Measurements from ENCODE around the gene FCN3. TPM values are rescaled to one million over a fixed set of nuclear protein-coding genes. Genes with fewer than 3 reads are reported as not detected.
"Not testable (repeated sequence)": the region's sequence is repeated elsewhere in the genome, so short reads cannot be mapped to it uniquely, and the experiment has no call there.

The FCN3 gene
- polyA plus RNA-seq, 1 donor, result 0.32 TPM

GRCh38 chr1:27399251-27400025 lies 24.8 kb upstream of the FCN3 start:
- DNase-seq (ENCODE audit: low read depth), result no peak

- no peak for DNase-seq (ENCODE audit: low read depth)
These were observed 24.0 kb upstream of the FCN3 start for GRCh38 chr1:27398405-27399149.

- DNase-seq (ENCODE audit: low read depth), result no peak
These were observed 23.1 kb upstream of the FCN3 start for GRCh38 chr1:27397749-27398148.

- no peak for DNase-seq (ENCODE audit: low read depth)
These were observed 22.5 kb upstream of the FCN3 start for GRCh38 chr1:27397110-27397509.

GRCh38 chr1:27395441-27396195 lies 21.0 kb upstream of the FCN3 start:
- no peak for DNase-seq (ENCODE audit: low read depth)

GRCh38 chr1:27394925-27395324 lies 20.3 kb upstream of the FCN3 start:
- DNase-seq (ENCODE audit: low read depth), result no peak

GRCh38 chr1:27394282-27394658 lies 19.6 kb upstream of the FCN3 start:
- DNase-seq (ENCODE audit: low read depth), result no peak

- DNase-seq (ENCODE audit: low read depth), result no peak
These were observed 19.1 kb upstream of the FCN3 start for GRCh38 chr1:27393641-27394281.

- no peak for DNase-seq (ENCODE audit: low read depth)
These were observed 18.4 kb upstream of the FCN3 start for GRCh38 chr1:27392778-27393635.

GRCh38 chr1:27392096-27392777 lies 17.6 kb upstream of the FCN3 start, which contains the start of gene GPR3:
TSS of gene GPR3 (plus strand) at chr1:27392622. CDS start at chr1:27393799, 1,177 bp downstream.
- peak; percentile 52 for DNase-seq (ENCODE audit: low read depth)

- no peak for DNase-seq (ENCODE audit: low read depth)
These were observed 17.0 kb upstream of the FCN3 start for GRCh38 chr1:27391511-27392095.

- no peak for DNase-seq (ENCODE audit: low read depth)
These were observed 13.8 kb upstream of the FCN3 start for GRCh38 chr1:27388337-27389005.

GRCh38 chr1:27384797-27385196 lies 10.2 kb upstream of the FCN3 start:
- DNase-seq (ENCODE audit: low read depth), result not testable (repeated sequence)

GRCh38 chr1:27383661-27384060 lies 9.0 kb upstream of the FCN3 start:
- DNase-seq (ENCODE audit: low read depth), result no peak

GRCh38 chr1:27383039-27383605 lies 8.5 kb upstream of the FCN3 start, which contains the start of gene CD164L2:
TSS of gene CD164L2 (minus strand) at chr1:27383333. CDS start at chr1:27383239, 94 bp downstream.
- DNase-seq (ENCODE audit: low read depth), result no peak

GRCh38 chr1:27381969-27382762 lies 7.5 kb upstream of the FCN3 start:
- no peak for DNase-seq (ENCODE audit: low read depth)

- DNase-seq (ENCODE audit: low read depth), result no peak
These were observed 6.4 kb upstream of the FCN3 start for GRCh38 chr1:27380766-27381733.

All from forelimb muscle (tissue), 1 donor.